ENCODE data around the gene RBFOX2.

DNA sequence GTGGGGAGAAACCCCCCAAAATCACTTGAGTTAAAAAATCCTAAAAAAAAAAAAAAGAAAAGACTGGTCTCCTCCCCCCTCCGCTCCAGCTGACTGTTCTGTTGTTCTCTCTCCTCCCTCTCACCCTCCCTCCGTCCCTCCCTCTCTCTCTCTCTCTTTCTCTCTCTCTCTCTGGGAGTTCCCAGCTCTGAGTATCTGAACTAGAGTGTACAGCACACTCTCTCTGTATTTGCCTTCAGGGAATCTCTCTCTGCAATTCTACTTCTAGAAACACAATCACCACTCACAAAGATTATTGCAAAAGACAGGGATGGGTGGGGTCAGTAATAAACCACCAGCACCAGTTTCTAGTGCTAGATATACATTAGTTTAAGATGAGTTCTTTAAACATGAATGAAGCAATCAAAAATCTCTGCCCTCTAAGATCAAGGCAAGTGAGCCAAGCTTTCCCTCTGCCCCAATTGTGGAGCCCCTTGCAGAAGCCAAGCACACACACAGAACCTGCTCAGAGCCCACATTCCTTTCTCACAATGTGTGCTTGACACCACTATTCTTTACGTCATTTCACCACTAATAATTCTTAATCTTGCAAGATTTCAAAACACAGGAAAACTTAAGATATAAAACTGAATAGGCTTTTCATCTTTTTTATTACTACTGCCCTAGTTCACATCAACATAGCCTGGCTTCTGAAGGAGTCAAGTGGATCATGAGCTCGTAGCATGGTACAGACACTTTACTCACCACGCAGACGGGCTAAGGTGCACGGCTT is 133.5 kb downstream of the RBFOX2 start:
- TF ChIP-seq, protein P1, sequence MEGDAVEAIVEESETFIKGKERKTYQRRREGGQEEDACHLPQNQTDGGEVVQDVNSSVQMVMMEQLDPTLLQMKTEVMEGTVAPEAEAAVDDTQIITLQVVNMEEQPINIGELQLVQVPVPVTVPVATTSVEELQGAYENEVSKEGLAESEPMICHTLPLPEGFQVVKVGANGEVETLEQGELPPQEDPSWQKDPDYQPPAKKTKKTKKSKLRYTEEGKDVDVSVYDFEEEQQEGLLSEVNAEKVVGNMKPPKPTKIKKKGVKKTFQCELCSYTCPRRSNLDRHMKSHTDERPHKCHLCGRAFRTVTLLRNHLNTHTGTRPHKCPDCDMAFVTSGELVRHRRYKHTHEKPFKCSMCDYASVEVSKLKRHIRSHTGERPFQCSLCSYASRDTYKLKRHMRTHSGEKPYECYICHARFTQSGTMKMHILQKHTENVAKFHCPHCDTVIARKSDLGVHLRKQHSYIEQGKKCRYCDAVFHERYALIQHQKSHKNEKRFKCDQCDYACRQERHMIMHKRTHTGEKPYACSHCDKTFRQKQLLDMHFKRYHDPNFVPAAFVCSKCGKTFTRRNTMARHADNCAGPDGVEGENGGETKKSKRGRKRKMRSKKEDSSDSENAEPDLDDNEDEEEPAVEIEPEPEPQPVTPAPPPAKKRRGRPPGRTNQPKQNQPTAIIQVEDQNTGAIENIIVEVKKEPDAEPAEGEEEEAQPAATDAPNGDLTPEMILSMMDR (IDR thresholded peaks at IDR 0.05; ENCODE audit: control extremely low read depth in 1 of 3, insufficient read depth in 1 of 3, low read depth in 1 of 3, low read length in 3 of 3), result no peak
- TF ChIP-seq BACH1 (IDR thresholded peaks at IDR 0.05; ENCODE audit: low read length) (no peak), PHF8 (conservative IDR thresholded peaks at IDR 0.05; ENCODE audit: low read depth, low read length) (no peak), POLR2A (IDR thresholded peaks at IDR 0.05; ENCODE audit: control extremely low read depth in 1 of 2, low read depth in 2 of 2, low read length in 2 of 2) (no peak), BRCA1 (IDR thresholded peaks at IDR 0.05; ENCODE audit: low read depth, low read length) (no peak), EP300 (IDR thresholded peaks at IDR 0.05; ENCODE audit: borderline replicate concordance in 1 of 2, low read depth in 2 of 2, low read length in 2 of 2) (no peak), CBX8 (IDR thresholded peaks at IDR 0.05; ENCODE audit: borderline replicate concordance, low read depth, low read length) (no peak), SRF (IDR thresholded peaks at IDR 0.05; ENCODE audit: low read depth, low read length) (no peak), JUND (IDR thresholded peaks at IDR 0.05; ENCODE audit: low read length) (no peak), POLR2AphosphoS5 (IDR thresholded peaks at IDR 0.05; ENCODE audit: low read depth, low read length) (no peak), GABPA (IDR thresholded peaks at IDR 0.05; ENCODE audit: borderline replicate concordance, insufficient read depth, low read length) (no peak), SIX5 (IDR thresholded peaks at IDR 0.05; ENCODE audit: low read depth, low read length) (no peak), EGR1 (IDR thresholded peaks at IDR 0.05; ENCODE audit: borderline replicate concordance, low read depth, low read length) (no peak)

All from H1 (cell line).